IMR-90 (cell line): Measurements from ENCODE around the gene KRT8.
A peak's percentile ranks its signal among the peaks of the same experiment; 100 is the strongest.

ENCODE experiments used
- BHLHE40 ChIP-seq: fragments of 150-350 bp; IDR thresholded peaks from 2 replicates; pipeline ENCODE4 v1.6.1; 2016; ENCODE audit warnings: mild to moderate bottlenecking, low read depth, low read length
- ELK1 ChIP-seq: fragments of 150-350 bp; IDR thresholded peaks from 2 replicates; pipeline ENCODE4 v1.6.1; 2016; ENCODE audit warnings: low read depth, mild to moderate bottlenecking, low read length, moderate library complexity, borderline replicate concordance
- MAFK ChIP-seq: IDR thresholded peaks from 2 replicates; pipeline ENCODE4 v1.6.1; 2012; ENCODE audit warnings: low read depth, low read length, improper control_type of control experiment
- MAZ ChIP-seq: IDR thresholded peaks from 2 replicates; pipeline ENCODE4 v1.6.1; 2012; ENCODE audit warnings: low read depth, mild to moderate bottlenecking, low read length, improper control_type of control experiment, moderate library complexity, borderline replicate concordance
- NFE2L2 ChIP-seq: fragments of 150-350 bp; IDR thresholded peaks from 2 replicates; pipeline ENCODE4 v1.6.1; 2016; ENCODE audit warnings: low read depth, mild to moderate bottlenecking, low read length
- POLR2A ChIP-seq: IDR thresholded peaks from 2 replicates; pipeline ENCODE4 v1.6.1; 2012; ENCODE audit warnings: mild to moderate bottlenecking, low read depth, low read length
- RAD21 ChIP-seq: IDR thresholded peaks from 2 replicates; pipeline ENCODE4 v1.6.1; 2012; ENCODE audit warnings: low read length, improper control_type of control experiment
- RFX5 ChIP-seq: IDR thresholded peaks from 2 replicates; pipeline ENCODE4 v1.8.0; 2012; ENCODE audit warnings: low read depth, mild to moderate bottlenecking, low read length, moderate library complexity
- SMC3 ChIP-seq: fragments of 150-350 bp; IDR thresholded peaks from 2 replicates; pipeline ENCODE4 v1.6.1; 2016; ENCODE audit warnings: low read depth, mild to moderate bottlenecking, antibody characterized with exemption, low read length, moderate library complexity
- USF2 ChIP-seq: fragments of 150-350 bp; IDR thresholded peaks from 2 replicates; pipeline ENCODE4 v1.6.1; 2017; ENCODE audit warnings: mild to moderate bottlenecking, antibody characterized with exemption, low read length, low read depth
- TF ChIP-seq, protein P1 (sequence below): conservative IDR thresholded peaks from 2 replicates; pipeline ENCODE4 v1.5.1; 2012; ENCODE audit warnings: mild to moderate bottlenecking, low read depth, low read length, improper control_type of control experiment

GRCh38 chr12:52924764-52925716 is 20.2 kb upstream of the KRT8 start:
- TF ChIP-seq MAZ (peak; percentile 35), POLR2A (no peak), USF2 (no peak), NFE2L2 (no peak), RAD21 (peak; percentile 10; the same call in 1 of the 2 replicates), MAFK (no peak), SMC3 (no peak), BHLHE40 (no peak), ELK1 (no peak), RFX5 (no peak)
- TF ChIP-seq, protein P1, sequence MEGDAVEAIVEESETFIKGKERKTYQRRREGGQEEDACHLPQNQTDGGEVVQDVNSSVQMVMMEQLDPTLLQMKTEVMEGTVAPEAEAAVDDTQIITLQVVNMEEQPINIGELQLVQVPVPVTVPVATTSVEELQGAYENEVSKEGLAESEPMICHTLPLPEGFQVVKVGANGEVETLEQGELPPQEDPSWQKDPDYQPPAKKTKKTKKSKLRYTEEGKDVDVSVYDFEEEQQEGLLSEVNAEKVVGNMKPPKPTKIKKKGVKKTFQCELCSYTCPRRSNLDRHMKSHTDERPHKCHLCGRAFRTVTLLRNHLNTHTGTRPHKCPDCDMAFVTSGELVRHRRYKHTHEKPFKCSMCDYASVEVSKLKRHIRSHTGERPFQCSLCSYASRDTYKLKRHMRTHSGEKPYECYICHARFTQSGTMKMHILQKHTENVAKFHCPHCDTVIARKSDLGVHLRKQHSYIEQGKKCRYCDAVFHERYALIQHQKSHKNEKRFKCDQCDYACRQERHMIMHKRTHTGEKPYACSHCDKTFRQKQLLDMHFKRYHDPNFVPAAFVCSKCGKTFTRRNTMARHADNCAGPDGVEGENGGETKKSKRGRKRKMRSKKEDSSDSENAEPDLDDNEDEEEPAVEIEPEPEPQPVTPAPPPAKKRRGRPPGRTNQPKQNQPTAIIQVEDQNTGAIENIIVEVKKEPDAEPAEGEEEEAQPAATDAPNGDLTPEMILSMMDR: no peak
